22Rv1 (cell line): ENCODE results near the gene ARHGAP33.
A peak's percentile ranks its signal among the peaks of the same experiment; 100 is the strongest.

Source experiments
- H3K27ac ChIP-seq: fragments of 450-650 bp; 2 replicates; pipeline ENCODE4 v1.5.1; 2017
- CTCF ChIP-seq: fragments of 450-650 bp; IDR thresholded peaks from 2 replicates; pipeline ENCODE4 v1.5.1; 2017; ENCODE audit warnings: mild to moderate bottlenecking
- ZFX ChIP-seq: fragments of 450-650 bp; IDR thresholded peaks from 2 replicates; pipeline ENCODE4 v1.6.1; 2017; ENCODE audit warnings: antibody characterized with exemption, borderline replicate concordance

ARHGAP33 gene

GRCh38 chr19:35746087-35746462, 29.3 kb upstream of the ARHGAP33 start:
- H3K27ac ChIP-seq, result peak overlapping the region; percentile 98
- TF ChIP-seq ZFX (no peak), CTCF (no peak)

GRCh38 chr19:35746531-35746930, 28.8 kb upstream of the ARHGAP33 start:
- TF ChIP-seq ZFX, result no peak
- TF ChIP-seq CTCF, result no peak
- H3K27ac ChIP-seq, result peak overlapping the region; percentile 98; the same call in 1 of the 2 replicates

- no peak for TF ChIP-seq ZFX
- H3K27ac ChIP-seq, result peak within 1 kb of the TSS; percentile 98
Observed at GRCh38 chr19:35748106-35749020, 27.0 kb upstream of the ARHGAP33 start, which contains the start of gene LIN37. LIN37 (plus strand) TSS chr19:35748576; CDS start chr19:35748725, 149 bp downstream.

GRCh38 chr19:35750167-35750566, 25.2 kb upstream of the ARHGAP33 start:
- TF ChIP-seq CTCF (no peak), ZFX (no peak)
- peak overlapping the region; percentile 36 for H3K27ac ChIP-seq

- TF ChIP-seq ZFX (no peak), CTCF (no peak)
- H3K27ac ChIP-seq, result no peak overlapping the region; the same call in 1 of the 2 replicates
Observed at GRCh38 chr19:35751839-35752745, 23.3 kb upstream of the ARHGAP33 start.

GRCh38 chr19:35752746-35753350, 22.5 kb upstream of the ARHGAP33 start:
- peak overlapping the region; percentile 97; the same call in 1 of the 2 replicates for H3K27ac ChIP-seq
- no peak for TF ChIP-seq ZFX
- TF ChIP-seq CTCF, result no peak

GRCh38 chr19:35753634-35754369, 21.6 kb upstream of the ARHGAP33 start:
- peak overlapping the region; percentile 97 for H3K27ac ChIP-seq
- TF ChIP-seq ZFX, result no peak
- TF ChIP-seq CTCF, result no peak
